ENCODE data around the gene SLC4A1AP. TPM values are rescaled to one million over a fixed set of nuclear protein-coding genes. Genes with fewer than 3 reads are reported as not detected.

The SLC4A1AP gene
- total and polyA plus RNA-seq, 2 experiments from 2014 or later = 24.3 to 29.2 TPM

DNA sequence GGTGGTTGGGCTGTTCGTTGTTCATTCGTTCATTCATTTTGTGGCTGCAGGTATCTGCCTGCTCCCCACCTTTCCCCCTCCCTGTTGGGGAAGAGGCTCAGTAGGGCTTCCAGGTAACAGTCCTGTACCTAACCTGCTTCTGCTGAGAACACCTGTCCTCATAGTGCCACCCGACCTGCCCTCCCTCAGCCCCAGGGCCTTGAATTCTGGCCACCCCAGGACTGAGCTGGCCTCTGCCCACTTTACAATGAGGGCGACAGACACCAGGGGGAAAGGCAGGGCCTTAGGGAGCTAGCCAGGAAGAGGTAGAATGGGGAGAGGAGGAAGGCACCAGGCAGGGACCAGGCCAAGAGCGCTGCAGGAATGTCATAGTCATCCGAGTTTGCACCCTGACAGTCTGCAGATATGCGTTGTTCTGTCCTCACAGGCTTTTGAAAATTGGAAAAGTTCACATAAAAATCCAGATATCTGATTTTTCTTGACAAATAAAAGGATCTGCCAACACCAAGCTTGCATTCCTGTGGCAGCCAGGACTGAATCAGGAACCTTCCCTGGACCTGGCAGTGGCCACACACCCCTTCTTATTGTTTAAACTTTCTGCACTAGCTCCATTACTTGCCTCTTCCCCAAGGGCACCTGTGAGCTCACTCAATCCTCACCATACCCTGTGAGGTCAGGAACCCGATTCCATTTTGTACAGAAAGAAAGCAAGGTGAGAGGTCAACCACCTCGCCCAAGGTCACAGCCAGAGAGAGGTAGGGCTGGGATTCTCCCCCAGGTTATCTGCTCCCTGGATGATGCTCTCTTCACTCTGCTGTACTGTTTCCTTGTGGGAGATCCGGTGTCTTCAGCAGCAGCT is 72.6 kb downstream of the SLC4A1AP start:
- 0 out of 2 replicates have a peak, but pooled peaks cover 3% of the 10 kb centered on the region for H3K9me2 ChIP-seq (ENCODE audit: insufficient read depth)
- H3K4me3 ChIP-seq = peak overlapping the region; percentile 69
- peak overlapping the region; percentile 84 for H3K27ac ChIP-seq (ENCODE audit: low read depth)
- no peaks in the 10 kb centered on the region for H3K79me2 ChIP-seq (replicated peaks; ENCODE audit: insufficient read depth)
- Mint-ChIP-seq H3K27ac (0 out of 2 replicates have a peak overlapping the region, but pooled peaks have one; percentile 52), H3K27me3 (ENCODE audit: insufficient read depth, low read depth, poor library complexity) (peaks cover 9% of the 10 kb centered on the region), H3K9me3 (peaks cover 15% of the 10 kb centered on the region; the same call in 2 of the 3 replicates), H3K4me3 (peak overlapping the region; percentile 77), H3K4me1 (peaks cover 19% of the 10 kb centered on the region), H3K36me3 (ENCODE audit: low read depth) (peaks cover 1% of the 10 kb centered on the region; the same call in 2 of the 3 replicates)
- H3K27me3 ChIP-seq (ENCODE audit: insufficient read depth) = no peaks in the 10 kb centered on the region
- no peaks in the 10 kb centered on the region for H4K20me1 ChIP-seq (replicated peaks; ENCODE audit: insufficient read depth)
- H2AFZ ChIP-seq = peak overlapping the region; percentile 100
- TF ChIP-seq, protein P1, sequence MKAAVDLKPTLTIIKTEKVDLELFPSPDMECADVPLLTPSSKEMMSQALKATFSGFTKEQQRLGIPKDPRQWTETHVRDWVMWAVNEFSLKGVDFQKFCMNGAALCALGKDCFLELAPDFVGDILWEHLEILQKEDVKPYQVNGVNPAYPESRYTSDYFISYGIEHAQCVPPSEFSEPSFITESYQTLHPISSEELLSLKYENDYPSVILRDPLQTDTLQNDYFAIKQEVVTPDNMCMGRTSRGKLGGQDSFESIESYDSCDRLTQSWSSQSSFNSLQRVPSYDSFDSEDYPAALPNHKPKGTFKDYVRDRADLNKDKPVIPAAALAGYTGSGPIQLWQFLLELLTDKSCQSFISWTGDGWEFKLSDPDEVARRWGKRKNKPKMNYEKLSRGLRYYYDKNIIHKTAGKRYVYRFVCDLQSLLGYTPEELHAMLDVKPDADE (IDR thresholded peaks at IDR 0.05) = no peak
- no peak for TF ChIP-seq ZNF114 (CRISPR knock-in tag; IDR thresholded peaks at IDR 0.05)
- TF ChIP-seq STAT1 (IDR thresholded peaks at IDR 0.05; ENCODE audit: unreplicated experiment) = no peak
- no peak for TF ChIP-seq JUNB (IDR thresholded peaks at IDR 0.05; ENCODE audit: unreplicated experiment)
- no peak for TF ChIP-seq CREB1 (CRISPR knock-in tag; IDR thresholded peaks at IDR 0.05; ENCODE audit: low read depth)
- TF ChIP-seq REST (IDR thresholded peaks at IDR 0.05; ENCODE audit: unreplicated experiment) = no peak
- TF ChIP-seq ZNF331 (CRISPR knock-in tag; IDR thresholded peaks at IDR 0.05; ENCODE audit: low read depth) = no peak
- TF ChIP-seq NANOG (IDR thresholded peaks at IDR 0.05; ENCODE audit: borderline replicate concordance) = no peak
- TF ChIP-seq EZH2phosphoT487 (IDR thresholded peaks at IDR 0.05; ENCODE audit: unreplicated experiment) = no peak
- no peak for TF ChIP-seq POLR2AphosphoS5 (IDR thresholded peaks at IDR 0.05; ENCODE audit: low read depth)
- no peak for TF ChIP-seq ZNF462 (CRISPR knock-in tag; IDR thresholded peaks at IDR 0.05)
- TF ChIP-seq, protein P2, sequence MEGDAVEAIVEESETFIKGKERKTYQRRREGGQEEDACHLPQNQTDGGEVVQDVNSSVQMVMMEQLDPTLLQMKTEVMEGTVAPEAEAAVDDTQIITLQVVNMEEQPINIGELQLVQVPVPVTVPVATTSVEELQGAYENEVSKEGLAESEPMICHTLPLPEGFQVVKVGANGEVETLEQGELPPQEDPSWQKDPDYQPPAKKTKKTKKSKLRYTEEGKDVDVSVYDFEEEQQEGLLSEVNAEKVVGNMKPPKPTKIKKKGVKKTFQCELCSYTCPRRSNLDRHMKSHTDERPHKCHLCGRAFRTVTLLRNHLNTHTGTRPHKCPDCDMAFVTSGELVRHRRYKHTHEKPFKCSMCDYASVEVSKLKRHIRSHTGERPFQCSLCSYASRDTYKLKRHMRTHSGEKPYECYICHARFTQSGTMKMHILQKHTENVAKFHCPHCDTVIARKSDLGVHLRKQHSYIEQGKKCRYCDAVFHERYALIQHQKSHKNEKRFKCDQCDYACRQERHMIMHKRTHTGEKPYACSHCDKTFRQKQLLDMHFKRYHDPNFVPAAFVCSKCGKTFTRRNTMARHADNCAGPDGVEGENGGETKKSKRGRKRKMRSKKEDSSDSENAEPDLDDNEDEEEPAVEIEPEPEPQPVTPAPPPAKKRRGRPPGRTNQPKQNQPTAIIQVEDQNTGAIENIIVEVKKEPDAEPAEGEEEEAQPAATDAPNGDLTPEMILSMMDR (conservative IDR thresholded peaks at IDR 0.05; ENCODE audit: low read depth in 2 of 2) = no peak
- peak overlapping the region; percentile 92 for H3K4me2 ChIP-seq
- H3K36me3 ChIP-seq (ENCODE audit: insufficient read depth) = no peaks in the 10 kb centered on the region
- DNase-seq (ENCODE audit: low spot score) (no peak), ATAC-seq (peak; percentile 23)
- H3F3A ChIP-seq (replicated peaks; ENCODE audit: low read depth) = 0 out of 2 replicates have a peak, but pooled peaks cover 11% of the 10 kb centered on the region
- H3K4me1 ChIP-seq (ENCODE audit: insufficient read depth) = peaks cover 17% of the 10 kb centered on the region

All from GM23338 (cell line).